ENCODE data around the gene ESYT2.

Gene ESYT2

GRCh38 chr7:158781217-158781973 lies 47.9 kb downstream of the ESYT2 start:
- TF ChIP-seq GATA2 (IDR thresholded peaks at IDR 0.05; ENCODE audit: low read depth, low read length) (no peak), GATA3 (IDR thresholded peaks at IDR 0.05; ENCODE audit: low read depth, low read length) (no peak)

- no peak for TF ChIP-seq GATA2 (IDR thresholded peaks at IDR 0.05; ENCODE audit: low read depth, low read length)
- no peak for TF ChIP-seq GATA3 (IDR thresholded peaks at IDR 0.05; ENCODE audit: low read depth, low read length)
Measured at GRCh38 chr7:158779061-158780000, 50.0 kb downstream of the ESYT2 start.

- TF ChIP-seq GATA3 (IDR thresholded peaks at IDR 0.05; ENCODE audit: low read depth, low read length) (no peak), GATA2 (IDR thresholded peaks at IDR 0.05; ENCODE audit: low read depth, low read length) (no peak)
Measured at GRCh38 chr7:158778471-158778870, 50.8 kb downstream of the ESYT2 start.

GRCh38 chr7:158777793-158778192 lies 51.5 kb downstream of the ESYT2 start:
- TF ChIP-seq GATA3 (IDR thresholded peaks at IDR 0.05; ENCODE audit: low read depth, low read length), result no peak
- TF ChIP-seq GATA2 (IDR thresholded peaks at IDR 0.05; ENCODE audit: low read depth, low read length), result no peak

GRCh38 chr7:158776474-158776873 lies 52.8 kb downstream of the ESYT2 start:
- TF ChIP-seq GATA3 (IDR thresholded peaks at IDR 0.05; ENCODE audit: low read depth, low read length), result no peak
- TF ChIP-seq GATA2 (IDR thresholded peaks at IDR 0.05; ENCODE audit: low read depth, low read length), result no peak

- no peak for TF ChIP-seq GATA2 (IDR thresholded peaks at IDR 0.05; ENCODE audit: low read depth, low read length)
- TF ChIP-seq GATA3 (IDR thresholded peaks at IDR 0.05; ENCODE audit: low read depth, low read length), result no peak
Measured at GRCh38 chr7:158774952-158775351, 54.4 kb downstream of the ESYT2 start.

- no peak for TF ChIP-seq GATA2 (IDR thresholded peaks at IDR 0.05; ENCODE audit: low read depth, low read length)
- TF ChIP-seq GATA3 (IDR thresholded peaks at IDR 0.05; ENCODE audit: low read depth, low read length), result no peak
Measured at GRCh38 chr7:158772916-158773315, 56.4 kb downstream of the ESYT2 start.

GRCh38 chr7:158771213-158771834 lies 58.0 kb downstream of the ESYT2 start:
- no peak for TF ChIP-seq GATA2 (IDR thresholded peaks at IDR 0.05; ENCODE audit: low read depth, low read length)
- TF ChIP-seq GATA3 (IDR thresholded peaks at IDR 0.05; ENCODE audit: low read depth, low read length), result no peak

GRCh38 chr7:158767707-158768106 lies 61.6 kb downstream of the ESYT2 start:
- TF ChIP-seq GATA2 (IDR thresholded peaks at IDR 0.05; ENCODE audit: low read depth, low read length), result no peak
- no peak for TF ChIP-seq GATA3 (IDR thresholded peaks at IDR 0.05; ENCODE audit: low read depth, low read length)

GRCh38 chr7:158766570-158767281 lies 62.6 kb downstream of the ESYT2 start:
- TF ChIP-seq GATA3 (IDR thresholded peaks at IDR 0.05; ENCODE audit: low read depth, low read length) (no peak), GATA2 (IDR thresholded peaks at IDR 0.05; ENCODE audit: low read depth, low read length) (no peak)

GRCh38 chr7:158765020-158765419 lies 64.3 kb downstream of the ESYT2 start:
- TF ChIP-seq GATA3 (IDR thresholded peaks at IDR 0.05; ENCODE audit: low read depth, low read length), result no peak
- TF ChIP-seq GATA2 (IDR thresholded peaks at IDR 0.05; ENCODE audit: low read depth, low read length), result no peak

- no peak for TF ChIP-seq GATA3 (IDR thresholded peaks at IDR 0.05; ENCODE audit: low read depth, low read length)
Measured at GRCh38 chr7:158763454-158764033, 65.8 kb downstream of the ESYT2 start.

- TF ChIP-seq GATA2 (IDR thresholded peaks at IDR 0.05; ENCODE audit: low read depth, low read length), result no peak
- TF ChIP-seq GATA3 (IDR thresholded peaks at IDR 0.05; ENCODE audit: low read depth, low read length), result no peak
Measured at GRCh38 chr7:158761945-158762344, 67.4 kb downstream of the ESYT2 start.

All from SH-SY5Y (cell line).